HG03196 (cell line): Measurements from ENCODE around the gene MLF2.

Source experiments
- ATAC-seq: cut with Tn5 transposase; IDR thresholded peaks from one replicate; pipeline ENCODE4 v1.9.1; 2021; ENCODE audit not compliant: unreplicated experiment

Gene MLF2

DNA sequence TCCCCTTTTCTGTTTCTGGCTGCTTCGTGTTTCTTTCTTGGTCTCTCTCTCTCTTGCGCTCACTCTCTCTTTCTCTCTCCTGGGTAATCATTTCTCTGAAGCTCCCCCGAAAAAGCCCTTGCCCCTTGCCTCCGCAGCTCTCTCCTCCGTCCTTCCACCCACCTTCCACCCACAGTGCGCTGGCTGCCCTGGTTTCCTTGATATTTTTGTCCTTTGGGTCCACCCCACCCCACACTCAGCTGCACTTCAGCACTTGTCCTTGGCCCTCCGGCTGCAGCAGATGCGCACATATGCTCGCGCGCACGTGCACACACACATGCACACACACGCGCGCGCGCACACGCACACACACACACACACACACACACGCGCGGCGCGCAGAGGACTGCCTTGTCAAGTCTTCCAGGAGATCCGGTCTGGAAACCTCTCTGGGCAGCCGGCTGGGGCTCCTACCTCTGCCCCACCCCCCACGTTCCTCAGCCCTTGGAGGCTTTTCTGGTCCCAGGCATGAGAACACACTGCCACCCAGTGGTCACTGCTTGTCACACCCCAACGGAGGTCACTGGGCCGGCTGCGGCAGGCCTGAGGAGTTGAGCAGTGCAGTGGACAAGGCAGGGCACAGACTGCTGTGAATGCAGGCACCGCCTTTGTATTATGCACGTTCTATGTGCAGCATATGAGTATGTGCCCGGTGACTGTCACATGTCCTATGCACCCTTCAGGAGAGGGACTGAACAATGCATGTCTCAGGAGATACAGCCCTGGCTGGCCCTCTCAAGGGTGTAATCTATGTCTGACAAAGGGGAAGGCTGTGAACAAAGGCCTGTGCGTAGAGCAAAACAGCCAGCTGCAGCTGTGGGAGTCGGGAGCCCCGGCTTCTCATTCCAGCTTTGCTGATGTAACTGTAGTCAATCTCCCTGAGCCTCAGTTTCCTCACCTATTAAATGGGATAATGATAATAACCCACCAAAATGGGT is 25.9 kb upstream of the MLF2 start:
- peak; percentile 66 for ATAC-seq

DNA sequence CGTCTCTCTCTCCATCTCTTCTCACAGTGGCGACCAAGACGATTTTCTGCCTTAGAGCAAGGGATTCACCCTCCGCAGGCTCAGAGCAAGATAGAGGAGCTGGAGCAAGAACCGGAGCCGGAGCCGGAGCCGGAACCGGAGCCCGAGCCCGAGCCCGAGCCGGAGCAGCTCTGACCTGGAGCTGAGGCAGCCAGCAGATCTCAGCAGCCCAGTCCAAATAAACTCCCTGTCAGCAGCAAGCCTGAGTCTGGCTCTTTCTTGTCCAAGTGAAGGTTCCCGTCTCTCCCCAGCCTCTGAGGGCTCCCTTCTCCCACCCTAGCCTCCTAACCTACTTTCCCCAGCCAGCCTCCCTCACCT is 25.3 kb upstream of the MLF2 start:
- ATAC-seq = no peak

DNA sequence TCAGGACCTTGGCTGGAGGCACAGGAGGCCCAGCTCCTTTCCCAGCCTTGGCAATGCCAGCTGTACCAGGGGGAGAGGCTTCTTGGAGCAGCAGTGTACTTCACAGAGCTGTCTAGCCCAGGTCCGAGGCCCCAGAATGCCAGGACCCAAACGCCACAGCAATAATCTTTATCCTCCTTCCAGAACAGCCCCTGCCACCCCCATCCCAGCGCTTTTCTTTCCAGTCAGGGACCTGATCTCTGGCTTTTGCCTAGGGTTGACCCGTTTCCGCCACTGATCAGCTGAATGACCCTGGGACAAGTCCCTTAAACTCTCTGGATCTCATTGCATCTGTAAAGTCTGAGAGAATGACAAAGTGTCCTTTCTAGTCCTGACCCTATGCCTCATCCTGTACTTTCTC is 24.4 kb upstream of the MLF2 start:
- no peak for ATAC-seq

DNA sequence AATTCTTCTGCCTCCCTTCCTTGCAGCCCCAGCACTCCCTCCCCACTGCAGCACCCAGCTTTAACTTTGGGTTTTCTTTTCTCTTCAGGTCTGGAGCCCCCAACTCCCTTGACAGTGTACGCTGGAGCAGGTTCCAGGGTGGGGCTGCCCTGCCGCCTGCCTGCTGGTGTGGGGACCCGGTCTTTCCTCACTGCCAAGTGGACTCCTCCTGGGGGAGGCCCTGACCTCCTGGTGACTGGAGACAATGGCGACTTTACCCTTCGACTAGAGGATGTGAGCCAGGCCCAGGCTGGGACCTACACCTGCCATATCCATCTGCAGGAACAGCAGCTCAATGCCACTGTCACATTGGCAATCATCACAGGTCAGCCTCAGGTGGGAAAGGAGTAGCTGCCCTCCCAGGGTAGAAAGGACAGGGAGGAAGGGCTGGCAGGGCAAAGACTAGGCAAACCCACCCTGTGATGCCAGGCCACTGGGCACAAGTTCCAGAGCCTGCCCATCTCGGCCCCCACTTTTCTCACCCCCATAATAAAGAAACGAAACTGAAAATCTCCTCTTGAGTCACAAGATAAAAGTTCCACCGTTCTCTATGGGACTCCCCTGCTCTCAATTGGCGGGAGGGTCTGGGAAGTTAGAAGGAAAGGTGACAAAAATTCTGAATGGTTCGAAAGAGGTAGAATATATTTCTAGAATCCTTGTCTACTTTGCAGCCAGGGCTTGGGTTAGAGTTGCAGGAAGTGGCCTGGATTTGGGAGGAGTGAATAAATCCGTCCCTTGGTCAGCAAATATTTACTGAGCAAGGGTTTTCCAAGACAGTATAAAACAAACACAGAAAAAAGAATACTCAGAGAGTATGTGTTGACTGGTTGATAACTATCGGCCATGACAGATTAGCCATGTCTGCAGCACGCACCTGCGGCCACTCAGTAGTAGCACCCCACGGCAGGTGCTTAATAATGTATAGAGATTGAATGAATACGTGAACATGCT is 22.5 kb upstream of the MLF2 start:
- ATAC-seq = no peak

DNA sequence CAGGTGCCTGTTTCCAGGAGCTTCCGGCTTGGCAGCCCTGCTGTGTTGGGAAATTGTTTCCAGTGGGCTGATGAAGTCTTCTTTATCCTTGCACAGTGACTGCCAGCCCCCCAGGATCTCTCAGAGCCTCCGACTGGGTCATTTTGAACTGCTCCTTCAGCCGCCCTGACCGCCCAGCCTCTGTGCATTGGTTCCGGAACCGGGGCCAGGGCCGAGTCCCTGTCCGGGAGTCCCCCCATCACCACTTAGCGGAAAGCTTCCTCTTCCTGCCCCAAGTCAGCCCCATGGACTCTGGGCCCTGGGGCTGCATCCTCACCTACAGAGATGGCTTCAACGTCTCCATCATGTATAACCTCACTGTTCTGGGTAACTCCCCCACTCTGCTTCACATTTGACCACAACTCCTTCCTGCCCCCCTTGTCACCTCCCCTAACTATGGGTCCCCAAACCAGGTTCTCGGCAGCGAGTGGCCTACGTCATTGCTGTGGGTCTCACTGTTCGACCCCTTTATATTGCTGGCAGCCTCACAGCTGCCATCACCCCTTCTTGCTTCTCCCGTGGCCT is 21.6 kb upstream of the MLF2 start:
- ATAC-seq = no peak

DNA sequence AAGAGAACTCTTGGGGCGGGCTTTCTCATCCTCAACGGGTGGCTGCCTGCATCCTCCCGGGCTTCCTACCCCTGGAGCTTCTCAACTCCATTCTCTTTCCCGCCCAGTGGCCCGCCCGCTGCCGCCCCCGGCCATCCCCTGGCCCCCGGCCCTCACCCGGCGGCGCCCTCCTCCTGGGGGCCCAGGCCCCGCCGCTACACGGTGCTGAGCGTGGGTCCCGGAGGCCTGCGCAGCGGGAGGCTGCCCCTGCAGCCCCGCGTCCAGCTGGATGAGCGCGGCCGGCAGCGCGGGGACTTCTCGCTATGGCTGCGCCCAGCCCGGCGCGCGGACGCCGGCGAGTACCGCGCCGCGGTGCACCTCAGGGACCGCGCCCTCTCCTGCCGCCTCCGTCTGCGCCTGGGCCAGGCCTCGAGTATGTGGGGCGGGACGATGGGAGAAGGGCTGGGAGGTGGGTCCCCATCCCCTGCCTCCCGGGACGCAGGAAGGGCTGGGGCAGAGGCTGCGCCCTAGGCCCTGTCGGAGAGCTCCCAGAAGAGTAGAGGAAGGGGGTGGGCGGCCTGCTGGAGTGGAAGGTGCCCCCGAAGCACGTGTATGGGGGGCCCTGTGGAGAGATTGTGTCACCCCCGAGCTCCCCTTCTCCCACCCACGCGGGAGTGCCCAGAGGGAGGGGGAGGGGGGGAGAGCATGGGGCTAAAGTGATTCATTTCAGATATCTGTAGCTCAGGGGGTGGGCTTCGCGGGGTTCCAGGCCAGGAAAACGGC is 20.8 kb upstream of the MLF2 start:
- no peak for ATAC-seq

DNA sequence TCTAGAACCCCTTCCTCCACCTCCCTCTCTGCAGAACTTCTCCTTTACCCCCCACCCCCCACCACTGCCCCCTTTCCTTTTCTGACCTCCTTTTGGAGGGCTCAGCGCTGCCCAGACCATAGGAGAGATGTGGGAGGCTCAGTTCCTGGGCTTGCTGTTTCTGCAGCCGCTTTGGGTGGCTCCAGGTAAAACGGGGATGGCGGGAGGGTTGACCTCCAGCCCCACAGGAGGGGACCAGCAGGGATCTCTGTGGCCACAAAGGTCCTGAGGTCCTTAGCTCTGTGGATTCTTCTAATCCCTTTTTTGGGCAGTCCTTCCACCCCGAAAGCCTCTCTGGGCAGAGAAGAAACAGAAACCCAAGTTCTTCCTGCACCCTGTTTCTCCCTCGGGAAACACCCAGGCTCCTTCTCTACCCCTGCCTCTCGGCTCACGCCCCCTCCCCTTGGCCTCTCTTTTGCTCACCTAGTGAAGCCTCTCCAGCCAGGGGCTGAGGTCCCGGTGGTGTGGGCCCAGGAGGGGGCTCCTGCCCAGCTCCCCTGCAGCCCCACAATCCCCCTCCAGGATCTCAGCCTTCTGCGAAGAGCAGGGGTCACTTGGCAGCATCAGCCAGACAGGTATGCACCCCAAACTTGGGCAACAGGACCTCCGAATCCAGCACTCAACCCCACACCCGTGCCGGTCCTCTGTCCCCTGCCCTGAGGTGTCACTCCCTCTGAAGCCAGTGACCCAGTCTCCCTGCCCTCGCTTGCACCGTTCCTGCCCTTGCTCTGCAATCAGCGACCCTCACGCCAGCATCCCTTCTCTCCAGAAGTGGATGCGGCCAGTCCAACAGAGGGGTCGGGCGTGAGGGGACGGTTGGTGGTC is 20.0 kb upstream of the MLF2 start:
- no peak for ATAC-seq

DNA sequence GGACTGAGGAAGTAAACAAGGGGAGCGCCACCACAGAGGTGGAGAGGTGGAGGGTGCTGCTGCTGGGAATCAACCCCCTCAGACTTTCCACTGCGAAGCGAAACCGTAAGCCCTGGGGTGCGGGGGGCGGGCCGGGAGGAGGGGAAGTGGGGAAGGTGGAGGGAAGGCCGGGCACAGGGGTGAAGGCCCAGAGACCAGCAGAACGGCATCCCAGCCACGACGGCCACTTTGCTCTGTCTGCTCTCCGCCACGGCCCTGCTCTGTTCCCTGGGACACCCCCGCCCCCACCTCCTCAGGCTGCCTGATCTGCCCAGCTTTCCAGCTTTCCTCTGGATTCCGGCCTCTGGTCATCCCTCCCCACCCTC is 19.4 kb upstream of the MLF2 start, which contains the start of gene LAG3:
TSS of gene LAG3 (plus strand) at position 190 of the 365 bp plus-strand sequence. CDS start 333 bp downstream, outside the sequence.
- ATAC-seq = no peak

DNA sequence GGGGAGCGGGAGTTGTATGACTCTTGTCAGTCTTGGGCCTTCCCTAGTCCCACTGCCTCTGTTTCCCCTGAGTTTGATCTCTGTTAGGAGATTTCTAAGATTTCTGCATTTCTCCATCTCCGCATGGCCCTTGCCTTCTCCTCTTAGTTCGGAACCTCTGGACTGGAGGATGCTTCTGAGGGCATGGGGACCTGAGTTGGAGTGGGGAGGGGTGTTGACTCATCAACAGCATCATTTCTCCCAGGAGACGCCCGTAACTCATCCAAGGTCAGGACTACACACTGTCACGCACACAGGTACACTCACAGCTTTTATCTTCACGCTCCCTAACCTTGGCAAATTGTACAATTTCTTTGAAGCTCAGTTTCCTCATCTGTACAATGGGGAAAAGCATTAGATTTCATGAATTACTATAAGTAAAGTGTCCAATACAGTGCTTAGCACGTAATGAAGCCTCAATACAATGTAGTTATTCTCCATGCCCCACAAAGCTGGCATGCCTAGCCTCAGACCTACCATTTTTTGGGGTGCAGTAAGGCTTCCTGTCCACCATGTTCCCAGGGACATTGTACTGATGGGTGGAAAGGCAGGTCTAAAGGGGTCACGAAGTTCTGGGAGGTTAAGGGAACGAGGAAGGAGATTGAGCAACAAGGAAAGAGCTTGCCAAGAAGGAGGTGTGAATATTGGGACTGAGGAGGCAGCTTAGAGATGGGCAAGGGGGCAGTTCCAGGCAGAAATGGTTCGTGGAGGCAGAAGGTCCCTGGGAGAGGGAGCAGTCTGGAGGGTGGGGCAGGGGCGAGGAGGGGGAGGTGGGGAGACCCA is 18.8 kb upstream of the MLF2 start:
- no peak for ATAC-seq

DNA sequence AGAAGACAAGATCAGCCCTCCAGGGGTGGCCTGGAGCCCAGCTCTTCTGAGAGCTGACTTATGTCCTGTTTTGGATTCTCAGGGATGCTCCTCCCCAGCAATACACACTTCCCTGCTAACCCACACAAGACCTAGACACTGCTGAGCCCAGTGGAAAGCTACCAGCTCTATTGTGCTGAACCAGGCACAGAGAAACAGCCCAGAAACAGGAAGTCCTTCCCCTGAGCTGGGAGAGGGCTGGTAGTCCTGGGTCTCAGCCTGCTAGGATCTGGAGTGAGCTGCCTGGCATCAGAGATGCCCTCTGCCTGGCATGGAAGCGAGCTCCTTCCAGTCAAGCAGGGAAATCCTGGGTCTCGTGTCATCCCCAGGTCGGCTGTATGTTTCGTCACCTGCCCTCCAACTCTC is 18.2 kb upstream of the MLF2 start:
- no peak for ATAC-seq

DNA sequence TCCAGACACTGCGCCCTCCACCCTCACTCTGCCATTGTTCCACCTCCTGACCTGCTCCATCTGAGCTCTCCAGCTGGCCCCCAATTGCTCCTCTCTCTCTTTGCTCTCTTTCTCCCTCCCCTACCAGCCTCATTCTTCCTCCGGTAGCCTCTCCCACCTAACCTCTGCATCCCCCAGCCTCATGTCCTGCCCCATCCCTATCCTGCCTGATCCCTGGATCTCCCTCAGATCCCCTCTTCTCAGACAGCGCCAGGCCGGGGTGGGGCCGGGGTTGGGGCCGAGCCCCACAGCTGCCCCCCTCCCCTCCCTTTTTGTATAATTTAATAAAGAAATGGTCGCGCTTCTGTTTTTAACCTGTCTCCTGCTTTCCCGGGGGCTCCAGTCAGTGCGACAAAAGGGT is 17.7 kb upstream of the MLF2 start:
- ATAC-seq = no peak

DNA sequence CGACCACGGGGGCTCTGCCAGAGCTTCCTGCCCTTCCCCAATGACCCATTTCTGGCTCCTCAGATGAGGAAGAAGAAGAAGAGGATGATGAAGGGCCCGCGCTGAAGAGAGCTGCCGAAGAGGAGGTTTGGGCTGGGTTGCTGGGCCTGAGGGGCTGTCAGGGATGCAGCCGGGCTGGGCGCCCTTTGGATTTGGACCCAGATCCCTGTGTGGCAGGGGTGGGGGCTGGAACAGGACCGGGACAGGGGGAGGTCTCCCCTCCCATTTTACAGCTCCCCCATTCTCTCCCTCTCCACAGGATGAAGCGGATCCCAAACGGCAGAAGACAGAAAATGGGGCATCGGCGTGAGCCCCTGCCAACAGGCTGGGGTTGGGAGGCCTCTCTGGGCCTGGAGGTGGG is 17.2 kb upstream of the MLF2 start:
- no peak for ATAC-seq

DNA sequence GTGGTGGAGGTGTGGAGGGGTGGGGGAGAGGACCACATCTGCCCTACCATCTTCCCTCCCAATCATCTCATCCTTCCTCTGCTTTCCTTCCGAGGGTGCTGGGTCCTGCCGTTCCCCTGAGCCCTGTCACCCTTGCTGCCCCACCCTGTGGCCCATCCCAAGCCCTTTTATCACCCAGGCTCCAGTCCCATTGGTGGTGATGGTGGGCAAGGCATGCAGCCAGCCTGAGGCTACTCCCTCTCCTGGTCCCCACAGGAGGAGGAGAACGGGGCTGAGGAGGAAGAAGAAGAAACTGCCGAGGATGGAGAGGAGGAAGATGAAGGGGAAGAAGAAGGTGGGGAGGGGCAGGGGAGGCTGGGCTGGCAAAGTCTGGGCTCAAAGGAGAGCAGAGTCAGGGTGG is 16.7 kb upstream of the MLF2 start:
- ATAC-seq = no peak

DNA sequence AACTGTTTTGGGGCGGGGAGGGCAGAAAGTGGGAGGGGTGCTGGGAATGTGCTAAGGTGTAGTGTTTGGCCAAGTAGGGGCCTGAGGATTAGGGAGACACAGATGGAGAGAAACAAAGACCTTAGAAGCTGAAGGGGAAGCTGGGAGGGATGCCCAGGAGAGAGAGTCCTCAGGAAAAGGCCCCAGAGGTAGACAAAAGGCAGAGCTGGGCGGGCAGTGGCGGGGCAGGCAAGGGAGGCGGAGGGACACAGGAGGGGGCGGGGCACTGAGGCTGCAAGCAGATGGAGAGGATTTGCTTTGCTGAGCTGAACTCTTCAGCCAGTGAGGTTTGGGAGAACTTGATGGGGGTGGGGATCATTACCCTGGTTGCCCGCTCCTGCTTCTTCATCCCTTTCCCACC is 16.0 kb upstream of the MLF2 start:
- ATAC-seq = no peak

DNA sequence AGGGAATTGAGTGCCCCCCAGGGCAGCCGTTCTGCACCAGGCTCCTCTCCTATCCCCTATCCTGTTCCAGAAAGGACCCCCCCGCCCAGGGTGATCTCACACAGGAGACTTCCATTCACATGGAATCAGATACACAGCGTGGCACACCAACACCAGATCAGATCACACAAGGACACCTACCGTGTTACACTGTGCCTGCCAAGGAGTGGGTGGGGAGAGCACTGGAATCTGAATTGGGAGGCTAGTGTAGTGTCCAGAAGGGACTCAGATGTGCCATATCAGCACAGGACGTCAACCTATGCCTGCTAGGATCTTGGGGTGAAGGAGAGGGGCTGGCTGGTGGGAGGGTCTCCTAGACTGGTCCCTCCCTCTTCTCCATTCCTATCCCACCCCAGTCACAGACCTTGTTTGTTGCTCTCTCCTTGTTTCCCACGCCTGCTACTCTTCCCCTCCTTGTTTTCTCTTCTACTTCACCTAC is 15.5 kb upstream of the MLF2 start:
- ATAC-seq = no peak

DNA sequence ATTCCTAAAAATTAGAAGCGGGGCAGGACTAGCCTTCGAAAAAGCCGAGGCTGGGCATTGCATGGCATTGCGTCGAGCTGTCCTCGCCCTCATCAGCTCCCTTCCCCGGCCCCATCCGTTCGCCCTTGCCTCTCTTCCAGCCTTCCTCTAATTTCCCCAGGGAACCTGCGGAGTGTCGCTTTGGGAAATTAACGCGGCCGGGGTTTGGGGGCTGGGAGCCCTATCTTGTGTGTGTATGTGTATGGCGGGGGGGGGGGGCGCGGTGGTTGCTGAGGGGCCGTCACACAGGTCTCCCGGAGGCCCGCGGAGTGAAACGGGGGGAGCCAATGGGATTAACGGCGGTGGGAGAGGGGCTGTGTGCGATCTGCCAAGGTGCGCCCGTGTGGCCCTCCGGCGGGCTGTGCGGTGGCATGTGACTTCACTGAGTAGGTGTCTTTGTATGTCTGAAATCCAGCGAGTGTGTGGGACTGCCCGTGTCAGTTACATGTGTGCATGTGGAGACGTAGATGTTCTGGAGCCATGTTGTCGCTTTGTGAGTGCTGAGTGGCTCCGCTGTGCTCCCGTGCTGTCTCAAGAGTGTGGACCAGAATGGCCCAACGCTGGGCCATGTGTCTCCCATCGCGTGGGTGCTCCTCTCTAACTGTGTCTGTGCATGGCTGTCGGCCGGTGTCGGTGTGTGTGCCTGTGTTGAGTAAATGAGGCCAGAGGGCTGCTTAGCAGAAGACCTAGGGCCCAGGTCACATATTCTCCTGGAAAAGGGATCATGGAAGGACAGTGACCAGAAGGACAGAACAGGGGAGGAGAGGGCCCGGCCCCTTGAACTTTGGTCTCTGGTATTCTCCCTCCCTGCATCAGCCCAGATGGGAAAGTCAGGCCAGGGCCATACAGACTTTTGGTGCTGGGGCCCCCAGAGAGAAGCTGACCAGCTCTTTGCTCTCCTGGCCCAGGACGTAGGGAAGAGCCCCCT is 14.7 kb upstream of the MLF2 start:
- no peak for ATAC-seq

DNA sequence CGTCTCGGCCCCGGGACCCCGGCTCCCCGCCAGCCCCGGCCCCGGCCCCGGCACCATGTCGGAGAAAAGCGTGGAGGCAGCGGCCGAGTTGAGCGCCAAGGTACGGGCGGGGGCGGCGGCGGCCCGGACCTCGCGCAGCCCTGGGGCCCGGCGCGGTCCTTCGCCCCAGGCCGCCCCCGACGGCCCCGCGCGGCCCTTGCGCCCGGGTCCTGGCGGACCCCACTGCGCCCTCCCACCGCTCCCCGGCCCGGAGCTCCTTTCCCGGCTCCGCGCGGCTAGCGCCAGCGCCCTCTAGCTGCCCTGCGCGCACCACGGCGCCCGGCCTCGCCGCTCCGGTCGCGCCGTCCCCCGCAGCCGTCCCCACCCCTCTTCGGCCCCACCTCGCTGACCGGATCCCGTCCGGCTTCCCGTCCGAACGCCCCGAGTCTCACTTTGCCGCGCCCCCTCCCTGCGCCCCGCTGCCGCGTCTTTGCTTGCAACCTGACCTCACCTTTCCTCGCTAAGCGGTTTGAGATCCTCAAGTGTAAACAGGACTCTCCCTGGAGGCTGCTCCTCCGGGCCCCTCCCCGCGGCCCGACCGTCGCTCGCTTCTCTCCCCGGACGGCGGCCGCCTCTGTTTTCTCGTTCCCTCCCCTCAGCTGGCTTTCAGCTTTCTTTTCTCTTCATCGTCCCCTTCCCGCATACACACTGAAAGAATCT is 13.9 kb upstream of the MLF2 start:
- peak; percentile 48 for ATAC-seq
